ACHN (cell line): ENCODE results near the gene BICD2.

Source experiments
- DNase-seq: peaks from one replicate; pipeline ENCODE4 v3.0.0-alpha.2; 2015
- in situ Hi-C: cut with HindIII; loops from 2 replicates; pipeline ENCODE4 v1.10.0; 2017; ENCODE audit warnings: low sequenced_read_pairs, low pct_ligation_motif_present, low pct_unique_long_range_greater_than_20kb

The BICD2 gene

DNA sequence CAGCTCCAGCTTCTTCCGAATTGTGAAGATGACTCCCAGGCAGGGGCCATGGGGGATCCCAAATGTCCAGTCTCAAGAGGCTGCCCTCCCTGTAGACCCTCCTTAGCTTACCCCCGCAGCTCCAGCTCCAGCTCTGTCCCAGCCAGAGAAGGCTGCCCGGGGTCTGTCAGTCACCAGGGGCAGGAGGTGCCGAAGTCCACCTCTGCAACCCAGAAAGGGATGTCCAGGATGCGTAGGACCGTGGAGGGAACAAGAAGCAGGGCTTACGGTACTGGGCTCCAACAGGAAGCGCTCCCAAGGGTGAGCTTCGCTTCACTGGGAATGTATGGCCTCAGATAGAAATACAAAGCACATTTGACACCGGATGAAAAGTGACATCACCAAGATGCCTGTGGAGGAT, 100.7 kb downstream of the BICD2 start:
- no peak for DNase-seq
- in situ Hi-C loops = no loop called here

DNA sequence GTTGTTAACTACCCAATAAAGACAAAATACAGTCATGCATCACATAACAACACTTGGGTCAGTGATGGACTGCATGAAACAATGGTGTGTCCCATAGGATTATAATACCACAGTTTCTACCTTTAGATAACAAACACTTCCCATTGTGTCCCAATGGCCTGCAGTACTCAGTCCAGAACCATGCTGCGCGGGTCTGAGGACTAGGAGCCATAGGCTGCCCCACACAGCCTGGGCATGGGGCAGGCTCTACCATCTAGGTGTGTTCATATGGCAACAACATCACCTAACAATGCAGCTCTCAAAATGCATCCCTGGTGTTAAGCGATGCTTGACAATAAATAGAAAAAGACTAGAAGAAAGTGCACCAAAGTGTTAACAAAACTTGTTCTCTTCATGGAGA, 101.5 kb downstream of the BICD2 start:
- in situ Hi-C loops = no loop called here

DNA sequence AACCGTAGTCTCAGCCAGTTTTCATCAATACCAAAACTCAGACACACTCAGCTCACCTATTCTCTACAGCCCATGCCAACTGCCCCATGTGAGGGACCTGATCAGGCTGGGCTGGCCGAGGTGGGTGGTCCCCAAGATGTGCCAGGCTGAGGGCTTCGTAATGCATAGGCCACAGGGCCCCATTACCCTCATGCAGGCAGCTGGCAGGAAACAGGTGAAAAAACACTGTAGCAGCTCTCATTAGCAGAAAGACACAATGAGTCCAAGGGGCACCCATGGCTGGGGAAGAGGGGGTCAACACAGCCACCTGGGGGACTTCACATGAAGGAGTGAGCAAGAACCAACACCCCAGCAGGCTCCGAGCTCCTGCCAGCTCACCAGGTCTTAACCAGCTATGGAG, 102.9 kb downstream of the BICD2 start:
- in situ Hi-C loops = no loop called here

More for the DNA sequence above, 101.5 kb downstream of the BICD2 start:
- no peak for DNase-seq

More for the DNA sequence above, 102.9 kb downstream of the BICD2 start:
- DNase-seq = no peak
